ENCODE results near the gene GLIPR1L2. TPM values are rescaled to one million over a fixed set of nuclear protein-coding genes. Genes with fewer than 3 reads are reported as not detected.

GLIPR1L2 gene
- total RNA-seq, 1 donor from 2014 or later, result 0.40 TPM

GRCh38 chr12:75407683-75408082, 16.8 kb downstream of the GLIPR1L2 start:
- no peak for TF ChIP-seq CTCF (conservative IDR thresholded peaks at IDR 0.05)
- no peaks in the 10 kb centered on the region for H3K36me3 Mint-ChIP-seq (ENCODE audit: low read depth)
- no peaks in the 10 kb centered on the region for H3K4me1 Mint-ChIP-seq
- no peaks in the 10 kb centered on the region for H3K9me3 Mint-ChIP-seq
- no peaks in the 10 kb centered on the region for H3K27me3 Mint-ChIP-seq (ENCODE audit: low read depth)
- DNase-seq (ENCODE audit: low read depth, low spot score), result no peak
- no peak overlapping the region for H3K4me3 Mint-ChIP-seq
- H3K27ac Mint-ChIP-seq (ENCODE audit: unreplicated experiment), result no peak overlapping the region

GRCh38 chr12:75409830-75410229, 18.9 kb downstream of the GLIPR1L2 start:
- DNase-seq (ENCODE audit: low read depth, low spot score), result no peak
- Mint-ChIP-seq H3K4me1 (no peaks in the 10 kb centered on the region), H3K27me3 (ENCODE audit: low read depth) (no peaks in the 10 kb centered on the region), H3K36me3 (ENCODE audit: low read depth) (no peaks in the 10 kb centered on the region), H3K9me3 (no peaks in the 10 kb centered on the region), H3K27ac (ENCODE audit: unreplicated experiment) (no peak overlapping the region), H3K4me3 (no peak overlapping the region)
- TF ChIP-seq CTCF (conservative IDR thresholded peaks at IDR 0.05), result no peak

- Mint-ChIP-seq H3K36me3 (ENCODE audit: low read depth) (no peaks in the 10 kb centered on the region), H3K4me3 (no peak overlapping the region), H3K4me1 (no peaks in the 10 kb centered on the region), H3K27ac (ENCODE audit: unreplicated experiment) (no peak overlapping the region), H3K9me3 (no peaks in the 10 kb centered on the region), H3K27me3 (ENCODE audit: low read depth) (no peaks in the 10 kb centered on the region)
- TF ChIP-seq CTCF (conservative IDR thresholded peaks at IDR 0.05), result no peak
- no peak for DNase-seq (ENCODE audit: low read depth, low spot score)
These were observed 23.8 kb downstream of the GLIPR1L2 start for GRCh38 chr12:75414671-75415070.

GRCh38 chr12:75419841-75420240, 29.0 kb downstream of the GLIPR1L2 start:
- Mint-ChIP-seq H3K36me3 (ENCODE audit: low read depth) (peaks cover 2% of the 10 kb centered on the region), H3K4me1 (no peaks in the 10 kb centered on the region), H3K27ac (ENCODE audit: unreplicated experiment) (no peak overlapping the region), H3K4me3 (no peak overlapping the region), H3K9me3 (peaks cover under 1% of the 10 kb centered on the region), H3K27me3 (ENCODE audit: low read depth) (no peaks in the 10 kb centered on the region)
- no peak for DNase-seq (ENCODE audit: low read depth, low spot score)
- no peak for TF ChIP-seq CTCF (conservative IDR thresholded peaks at IDR 0.05)

DNA sequence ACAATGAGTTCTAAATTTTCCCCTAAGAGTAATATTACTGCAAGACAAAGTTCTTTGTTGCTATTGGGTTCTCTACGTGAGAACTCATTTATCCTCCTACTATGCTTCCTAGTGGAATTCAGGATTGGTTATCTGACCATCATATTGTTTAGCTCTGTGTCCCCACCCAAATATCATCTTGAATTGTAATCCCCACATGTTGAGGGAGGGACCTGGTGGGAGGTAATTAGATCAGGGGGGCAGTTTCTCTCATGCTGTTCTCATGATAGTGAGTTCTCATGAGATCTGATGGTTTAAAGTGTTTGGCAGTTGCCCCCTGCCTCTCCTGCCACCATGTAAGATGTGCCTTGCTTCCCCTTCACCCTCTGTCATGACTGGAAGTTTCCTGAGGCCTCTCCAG, 36.6 kb downstream of the GLIPR1L2 start:
- H3K27ac Mint-ChIP-seq (ENCODE audit: unreplicated experiment), result no peak overlapping the region
- no peak for DNase-seq (ENCODE audit: low read depth, low spot score)
- TF ChIP-seq CTCF (conservative IDR thresholded peaks at IDR 0.05), result no peak
- no peak overlapping the region for H3K4me3 Mint-ChIP-seq
- no peaks in the 10 kb centered on the region for H3K4me1 Mint-ChIP-seq
- H3K9me3 Mint-ChIP-seq, result peaks cover 21% of the 10 kb centered on the region
- H3K27me3 Mint-ChIP-seq (ENCODE audit: low read depth), result no peaks in the 10 kb centered on the region
- H3K36me3 Mint-ChIP-seq (ENCODE audit: low read depth), result peaks cover 13% of the 10 kb centered on the region

DNA sequence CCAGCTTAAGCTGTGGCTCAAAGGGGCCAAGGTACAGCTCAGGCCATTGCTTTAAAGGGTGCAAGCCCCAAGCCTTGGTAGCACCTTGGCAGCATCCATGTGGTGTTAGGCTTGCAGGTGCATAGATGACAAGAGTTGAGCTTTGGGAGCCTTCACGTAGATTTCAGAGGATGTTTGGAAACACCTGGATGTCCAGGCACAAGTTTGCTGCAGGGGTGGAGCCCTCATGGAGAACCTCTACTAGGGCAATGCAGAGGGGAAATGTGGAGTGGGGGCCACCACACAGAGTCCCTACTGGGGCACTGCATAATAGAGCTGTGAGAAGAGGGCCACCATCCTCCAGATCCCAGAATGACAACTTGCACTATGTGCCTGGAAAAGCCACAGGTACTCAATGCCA, 37.9 kb downstream of the GLIPR1L2 start:
- no peak for DNase-seq (ENCODE audit: low read depth, low spot score)
- Mint-ChIP-seq H3K27ac (ENCODE audit: unreplicated experiment) (no peak overlapping the region), H3K9me3 (peaks cover 21% of the 10 kb centered on the region), H3K4me3 (no peak overlapping the region), H3K36me3 (ENCODE audit: low read depth) (peaks cover 13% of the 10 kb centered on the region), H3K27me3 (ENCODE audit: low read depth) (no peaks in the 10 kb centered on the region), H3K4me1 (no peaks in the 10 kb centered on the region)
- no peak for TF ChIP-seq CTCF (conservative IDR thresholded peaks at IDR 0.05)
